Hepatocyte (in vitro differentiated cells): ENCODE measurements around the gene LY9. TPM values are rescaled to one million over a fixed set of nuclear protein-coding genes. Genes with fewer than 3 reads are reported as not detected.
A peak's percentile ranks its signal among the peaks of the same experiment; 100 is the strongest.

ENCODE experiments used
- DNase-seq: peaks from one replicate; pipeline ENCODE4 v3.0.0-alpha.2; 2016; ENCODE audit warnings: low spot score
- H2AFZ ChIP-seq: fragments of 200-600 bp; sonication (generic); 2 replicates; pipeline ENCODE4 v1.6.0; 2016; ENCODE audit warnings: antibody characterized with exemption, mild to moderate bottlenecking
- H3K27ac ChIP-seq: fragments of 200-600 bp; sonication (generic); 2 replicates; pipeline ENCODE4 v1.5.1; 2016; ENCODE audit warnings: mild to moderate bottlenecking
- H3K27me3 ChIP-seq: fragments of 200-600 bp; sonication (generic); 2 replicates; pipeline ENCODE4 v1.6.1; 2016
- H3K36me3 ChIP-seq: fragments of 200-600 bp; sonication (generic); replicated peaks from 2 replicates; pipeline ENCODE4 v1.5.1; 2016; ENCODE audit warnings: low read depth; ENCODE audit not compliant: insufficient read depth
- H3K4me1 ChIP-seq: fragments of 200-600 bp; sonication (generic); 2 replicates; pipeline ENCODE4 v1.5.1; 2016; ENCODE audit warnings: mild to moderate bottlenecking, moderate library complexity; ENCODE audit not compliant: insufficient read depth
- H3K4me2 ChIP-seq: fragments of 200-600 bp; sonication (generic); 2 replicates; pipeline ENCODE4 v1.6.0; 2016
- H3K4me3 ChIP-seq: fragments of 200-600 bp; sonication (generic); 2 replicates; pipeline ENCODE4 v1.5.1; 2016; ENCODE audit warnings: mild to moderate bottlenecking
- H3K79me2 ChIP-seq: fragments of 200-600 bp; sonication (generic); 2 replicates; pipeline ENCODE4 v1.6.0; 2017; ENCODE audit warnings: mild to moderate bottlenecking
- H3K9me2 ChIP-seq: fragments of 200-600 bp; sonication (generic); replicated peaks from 2 replicates; pipeline ENCODE4 v1.6.0; 2017; ENCODE audit warnings: mild to moderate bottlenecking; ENCODE audit not compliant: insufficient read depth
- H3K9me3 ChIP-seq: fragments of 200-600 bp; sonication (generic); 2 replicates; pipeline ENCODE4 v1.5.1; 2016; ENCODE audit warnings: low read depth, mild to moderate bottlenecking
- H4K20me1 ChIP-seq: fragments of 200-600 bp; sonication (generic); 2 replicates; pipeline ENCODE4 v1.6.0; 2016; ENCODE audit warnings: mild to moderate bottlenecking; ENCODE audit not compliant: insufficient read depth, poor library complexity, severe bottlenecking
- CTCF ChIP-seq: fragments of 200-600 bp; sonication (generic); IDR thresholded peaks from 2 replicates; pipeline ENCODE4 v1.5.1; 2016; ENCODE audit warnings: antibody characterized with exemption, mild to moderate bottlenecking; ENCODE audit not compliant: poor library complexity
- EZH2 ChIP-seq: fragments of 200-600 bp; sonication (generic); IDR thresholded peaks from 2 replicates; pipeline ENCODE4 v1.6.1; 2016; ENCODE audit warnings: antibody characterized with exemption, mild to moderate bottlenecking, borderline replicate concordance
- EZH2phosphoT487 ChIP-seq: fragments of 200-600 bp; sonication (generic); IDR thresholded peaks from one replicate; pipeline ENCODE4 v1.6.1; 2018; ENCODE audit warnings: antibody characterized with exemption, mild to moderate bottlenecking, low read depth, moderate library complexity; ENCODE audit not compliant: unreplicated experiment, severe bottlenecking
- WGBS: methylation state at CpG from one replicate; pipeline ENCODE4 v1.1.6; 2016; ENCODE audit warnings: low lambda C conversion rate; ENCODE audit errors: missing lambda C conversion rate; 5-methylcytosine and 5-hydroxymethylcytosine counted together
- polyA plus RNA-seq: library from polyadenylated mRNA; unstranded; fragments of >200 nt; fragmentation: Nextera tagmentation; extraction: Ambion mirVana; gene quantifications from 2 replicates; pipeline ENCODE4 v1.2.1, GENCODE V29; 2016
- total RNA-seq: library from RNA; depleted of rRNA; stranded (reverse); fragments of >200 nt; gene quantifications from 2 replicates; pipeline ENCODE4 v1.2.3, GENCODE V29; 2014

LY9 gene
- total and polyA plus RNA-seq, 2 experiments from 2014 or later = not detected

- no peak for TF ChIP-seq EZH2phosphoT487
- no peak for TF ChIP-seq EZH2
- no peak for TF ChIP-seq CTCF
- Histone ChIP-seq H4K20me1 (no peaks in the 10 kb centered on the region), H3K9me2 (no peaks in the 10 kb centered on the region), H2AFZ (no peak overlapping the region), H3K27me3 (no peaks in the 10 kb centered on the region), H3K79me2 (no peaks in the 10 kb centered on the region), H3K4me1 (no peaks in the 10 kb centered on the region), H3K4me3 (no peak overlapping the region), H3K36me3 (no peaks in the 10 kb centered on the region), H3K27ac (no peak overlapping the region), H3K9me3 (no peaks in the 10 kb centered on the region), H3K4me2 (no peak overlapping the region)
- WGBS = 95% methylated on average over 2 of the region's 2 CpGs
- DNase-seq = no peak
These were observed 31.4 kb downstream of the LY9 start for GRCh38 chr1:160827418-160827817.

DNA sequence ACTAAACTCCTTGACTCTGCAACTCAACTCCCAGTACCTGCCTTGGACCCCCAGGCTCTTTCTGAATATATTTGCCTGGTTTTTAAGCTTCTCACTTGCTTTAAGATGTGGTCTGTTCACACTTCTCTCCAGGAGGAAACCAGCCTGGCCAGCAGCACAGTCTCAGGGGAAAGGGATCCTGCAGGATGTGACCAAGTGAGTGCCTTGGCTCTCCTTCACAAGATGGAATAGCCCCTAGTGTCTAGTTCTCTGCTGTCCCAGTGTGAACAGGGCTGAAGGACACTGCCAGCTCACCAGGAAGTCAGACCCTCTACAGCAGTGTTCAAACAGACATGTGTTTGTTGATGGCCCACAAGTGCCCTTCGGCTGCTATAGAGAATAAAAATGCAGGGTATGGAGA is 33.8 kb downstream of the LY9 start:
- TF ChIP-seq EZH2 = no peak
- no peak for TF ChIP-seq CTCF
- no peak for TF ChIP-seq EZH2phosphoT487
- no peaks in the 10 kb centered on the region for H3K9me3 ChIP-seq

DNA sequence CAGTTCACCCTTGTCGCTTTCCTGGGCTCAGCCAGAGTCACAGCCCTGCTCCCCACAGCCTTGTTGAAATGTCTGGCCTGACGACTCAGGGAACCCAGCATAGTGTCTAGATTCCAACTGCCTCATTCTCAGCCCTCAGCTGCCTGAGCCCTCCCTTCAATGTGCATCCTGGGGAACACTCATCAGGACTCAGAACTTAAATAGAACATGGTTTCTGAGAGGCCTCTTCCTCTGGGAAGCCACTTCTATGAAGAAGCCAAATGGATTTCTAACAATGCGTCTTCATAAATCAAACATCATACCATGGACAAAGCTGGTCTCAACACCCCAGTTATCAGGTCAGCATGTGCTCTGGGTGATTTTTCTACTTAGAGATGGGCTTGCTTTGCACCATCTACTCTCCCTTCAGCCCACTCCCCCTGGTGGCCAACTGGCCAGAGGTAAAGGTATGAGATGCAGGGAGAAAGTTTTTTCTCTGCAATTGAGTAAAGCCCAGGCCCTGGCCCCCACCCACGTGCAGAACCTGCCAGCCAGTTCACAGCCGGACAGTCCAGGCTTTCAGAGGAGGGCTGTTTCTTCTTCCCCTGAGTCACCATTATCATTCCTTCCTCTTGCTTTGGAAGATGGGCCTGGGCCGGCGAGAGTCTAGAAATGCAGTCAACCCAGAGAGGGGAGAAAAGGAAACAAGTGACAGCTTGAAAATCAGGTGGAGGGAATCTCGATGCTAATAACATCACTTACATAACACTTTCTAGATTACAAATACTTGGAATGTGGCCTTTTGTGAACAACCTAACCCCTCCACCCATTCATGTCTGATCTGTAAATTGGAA is 34.6 kb downstream of the LY9 start:
- Histone ChIP-seq H3K9me3 (no peaks in the 10 kb centered on the region), H3K27ac (no peak overlapping the region), H2AFZ (no peak overlapping the region), H4K20me1 (no peaks in the 10 kb centered on the region), H3K36me3 (no peaks in the 10 kb centered on the region), H3K4me3 (no peak overlapping the region), H3K4me2 (no peak overlapping the region), H3K4me1 (no peaks in the 10 kb centered on the region), H3K27me3 (no peaks in the 10 kb centered on the region), H3K9me2 (no peaks in the 10 kb centered on the region), H3K79me2 (no peaks in the 10 kb centered on the region)
- DNase-seq = peak; percentile 86
- TF ChIP-seq CTCF = peak; percentile 67
- TF ChIP-seq EZH2phosphoT487 = no peak
- 60% methylated on average over 8 of the region's 8 CpGs for WGBS

More for the DNA sequence above, 33.8 kb downstream of the LY9 start:
- no peaks in the 10 kb centered on the region for H3K4me1 ChIP-seq
- H4K20me1 ChIP-seq = no peaks in the 10 kb centered on the region
- no peak overlapping the region for H2AFZ ChIP-seq
- WGBS = 96% methylated on average over 1 of the region's 1 CpG
- no peak overlapping the region for H3K4me3 ChIP-seq
- no peak for DNase-seq
- no peaks in the 10 kb centered on the region for H3K9me2 ChIP-seq
- no peaks in the 10 kb centered on the region for H3K27me3 ChIP-seq
- no peaks in the 10 kb centered on the region for H3K79me2 ChIP-seq
- no peak overlapping the region for H3K4me2 ChIP-seq
- H3K27ac ChIP-seq = no peak overlapping the region
- no peaks in the 10 kb centered on the region for H3K36me3 ChIP-seq
